GM23338 (cell line): ENCODE results near the gene SQSTM1. TPM values are rescaled to one million over a fixed set of nuclear protein-coding genes. Genes with fewer than 3 reads are reported as not detected.

Experiments used
- ATAC-seq: fragments of 200-7000 bp; cut with Tn5 transposase; 3 replicates; pipeline ENCODE4 v1.9.1; 2020
- DNase-seq: peaks from one replicate; pipeline ENCODE4 v3.0.0-alpha.2; 2015; ENCODE audit warnings: low spot score
- H2AFZ ChIP-seq: fragments of 200-600 bp; sonication (generic); 2 replicates; pipeline ENCODE4 v1.8.0; 2016; ENCODE audit warnings: antibody characterized with exemption, mild to moderate bottlenecking, moderate library complexity
- H3F3A ChIP-seq: fragments of 200-600 bp; sonication (generic); replicated peaks from 2 replicates; pipeline ENCODE4 v1.8.0; 2017; ENCODE audit warnings: antibody characterized with exemption, mixed run types, low read depth
- H3K27ac ChIP-seq: fragments of 200-600 bp; sonication (generic); 2 replicates; pipeline ENCODE4 v1.6.1; 2016; ENCODE audit warnings: low read depth
- H3K27me3 ChIP-seq: fragments of 200-600 bp; sonication (generic); 2 replicates; pipeline ENCODE4 v1.8.0; 2016; ENCODE audit warnings: mild to moderate bottlenecking, mixed run types, moderate library complexity; ENCODE audit not compliant: insufficient read depth
- H3K36me3 ChIP-seq: fragments of 200-600 bp; sonication (generic); 2 replicates; pipeline ENCODE4 v1.8.0; 2016; ENCODE audit warnings: mild to moderate bottlenecking; ENCODE audit not compliant: insufficient read depth
- H3K4me1 ChIP-seq: fragments of 200-600 bp; sonication (generic); 2 replicates; pipeline ENCODE4 v1.8.0; 2016; ENCODE audit warnings: mild to moderate bottlenecking, moderate library complexity; ENCODE audit not compliant: insufficient read depth
- H3K4me2 ChIP-seq: fragments of 200-600 bp; sonication (generic); 2 replicates; pipeline ENCODE4 v1.7.1; 2017; ENCODE audit warnings: mixed run types
- H3K4me3 ChIP-seq: fragments of 200-600 bp; sonication (generic); 2 replicates; pipeline ENCODE4 v1.6.1; 2016; ENCODE audit warnings: mixed run types
- H3K79me2 ChIP-seq: fragments of 200-600 bp; sonication (generic); replicated peaks from 2 replicates; pipeline ENCODE4 v1.8.0; 2017; ENCODE audit warnings: mild to moderate bottlenecking; ENCODE audit not compliant: insufficient read depth
- H3K9me2 ChIP-seq: fragments of 200-600 bp; sonication (generic); 2 replicates; pipeline ENCODE4 v1.8.0; 2017; ENCODE audit not compliant: insufficient read depth
- H4K20me1 ChIP-seq: fragments of 200-600 bp; sonication (generic); replicated peaks from 2 replicates; pipeline ENCODE4 v1.8.0; 2017; ENCODE audit warnings: mild to moderate bottlenecking; ENCODE audit not compliant: insufficient read depth
- H3K27ac Mint-ChIP-seq: 2 replicates; pipeline ENCODE4 v1.8.0; 2020; ENCODE audit warnings: inconsistent platforms, mild to moderate bottlenecking, moderate library complexity, mixed read lengths
- H3K27me3 Mint-ChIP-seq: 3 replicates; pipeline ENCODE4 v1.8.0; 2022; ENCODE audit warnings: low read depth, mild to moderate bottlenecking, moderate library complexity, mixed read lengths, inconsistent platforms; ENCODE audit not compliant: insufficient read depth, poor library complexity
- H3K36me3 Mint-ChIP-seq: 3 replicates; pipeline ENCODE4 v1.8.0; 2021; ENCODE audit warnings: low read depth, mild to moderate bottlenecking, inconsistent platforms, moderate library complexity, mixed read lengths
- H3K4me1 Mint-ChIP-seq: 3 replicates; pipeline ENCODE4 v1.8.0; 2020; ENCODE audit warnings: mild to moderate bottlenecking, inconsistent platforms, mixed read lengths
- H3K4me3 Mint-ChIP-seq: 3 replicates; pipeline ENCODE4 v1.8.0; 2021; ENCODE audit warnings: moderate library complexity, mild to moderate bottlenecking, inconsistent platforms, mixed read lengths
- H3K9me3 Mint-ChIP-seq: 3 replicates; pipeline ENCODE4 v1.8.0; 2020; ENCODE audit warnings: moderate library complexity, mild to moderate bottlenecking, inconsistent platforms, mixed read lengths
- CREB1 ChIP-seq: fragments of 250-450 bp; sonication (Bioruptor Pico); IDR thresholded peaks from 2 replicates; pipeline ENCODE4 v1.5.0; 2020; ENCODE audit warnings: low read depth, mild to moderate bottlenecking, moderate library complexity
- CTCF ChIP-seq, 2 experiments: fragments of 200-600 bp in 1 of 2; sonication (generic) in 1 of 2; conservative IDR thresholded peaks; 2 replicates each; pipeline versions ENCODE4 v1.5.1 to v1.6.1; 2016 to 2017; ENCODE audit warnings: antibody characterized with exemption in 2 of 2, low read depth in 2 of 2, mild to moderate bottlenecking in 2 of 2, moderate library complexity in 1 of 2
- ETS1 ChIP-seq: IDR thresholded peaks from 2 replicates; pipeline ENCODE4 v1.6.1; 2016; ENCODE audit warnings: antibody characterized with exemption
- EZH2phosphoT487 ChIP-seq: fragments of 200-600 bp; sonication (generic); IDR thresholded peaks from one replicate; pipeline ENCODE4 v1.8.1; 2018; ENCODE audit warnings: antibody characterized with exemption; ENCODE audit not compliant: unreplicated experiment
- polyA plus RNA-seq: library from polyadenylated mRNA; unstranded; fragments of >200 nt; fragmentation: Nextera tagmentation; extraction: Ambion mirVana; gene quantifications from 2 replicates; pipeline ENCODE4 v1.2.1, GENCODE V29; 2016
- total RNA-seq: library from RNA; depleted of rRNA; stranded (reverse); fragments of >200 nt; shearing (Covaris generic); gene quantifications from 2 replicates; pipeline ENCODE4 v1.2.3, GENCODE V29; 2014
- TF ChIP-seq, protein P1 (sequence below): fragments of 250-450 bp; sonication (Bioruptor Pico); IDR thresholded peaks from 2 replicates; pipeline ENCODE4 v1.5.0; 2020; ENCODE audit warnings: mild to moderate bottlenecking, moderate library complexity

Gene SQSTM1
- total and polyA plus RNA-seq, 2 experiments from 2014 or later: 58.0 to 92.6 TPM

DNA sequence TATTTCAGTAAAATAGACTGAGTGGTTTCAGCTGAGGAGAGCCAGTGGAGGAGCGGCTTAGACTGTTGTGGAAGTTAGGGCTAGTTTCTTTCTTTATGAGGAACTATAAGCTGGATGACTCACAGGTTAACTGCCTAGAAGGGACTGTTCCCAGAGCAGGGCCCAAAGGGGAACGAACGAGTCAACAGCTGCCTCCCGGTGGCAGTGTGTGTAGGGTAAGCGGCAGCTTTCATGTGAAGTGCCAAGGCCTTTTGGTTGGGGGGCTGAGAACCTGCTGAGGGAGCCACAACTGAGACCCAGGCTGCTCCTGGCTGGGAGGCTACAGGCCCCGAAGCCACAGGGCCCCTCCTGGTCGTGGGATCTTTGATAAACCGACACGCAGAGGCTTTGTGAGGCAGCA, 7.0 kb downstream of the SQSTM1 start:
- TF ChIP-seq CTCF (conservative IDR thresholded peaks at IDR 0.05; ENCODE audit: low read depth in 2 of 2): peak in 1 of 2 experiments; percentile 40; a peak in 2 of 4 replicates
- TF ChIP-seq ETS1: no peak
- H3K36me3 ChIP-seq: peaks cover 32% of the 10 kb centered on the region
- H3K9me3 Mint-ChIP-seq: peaks cover 4% of the 10 kb centered on the region; the same call in 2 of the 3 replicates
- no peaks in the 10 kb centered on the region for H3K27me3 ChIP-seq
- H3K27me3 Mint-ChIP-seq: peaks cover 18% of the 10 kb centered on the region
- H3K27ac ChIP-seq: peak overlapping the region; percentile 78; the same call in 1 of the 2 replicates
- no peak overlapping the region for H3K4me2 ChIP-seq
- ATAC-seq (peak; percentile 51), DNase-seq (peak; percentile 41)
- peaks cover 27% of the 10 kb centered on the region for H4K20me1 ChIP-seq
- H3K79me2 ChIP-seq: peaks cover 5% of the 10 kb centered on the region
- H3F3A ChIP-seq: peaks cover 22% of the 10 kb centered on the region
- peaks cover 27% of the 10 kb centered on the region for H3K4me1 ChIP-seq
- peaks cover 100% of the 10 kb centered on the region for H3K36me3 Mint-ChIP-seq
- H3K4me3 Mint-ChIP-seq: peak overlapping the region; percentile 19; the same call in 1 of the 3 replicates
- no peak overlapping the region for H2AFZ ChIP-seq
- peaks cover 30% of the 10 kb centered on the region for H3K4me1 Mint-ChIP-seq
- no peaks in the 10 kb centered on the region for H3K9me2 ChIP-seq
- peak overlapping the region; percentile 39; the same call in 1 of the 2 replicates for H3K27ac Mint-ChIP-seq
- no peak overlapping the region for H3K4me3 ChIP-seq

GRCh38 chr5:179828756-179829421, 8.2 kb downstream of the SQSTM1 start:
- ATAC-seq: peak; percentile 39
- DNase-seq: no peak
- H3K4me1 Mint-ChIP-seq: peaks cover 24% of the 10 kb centered on the region
- H3K4me3 Mint-ChIP-seq: peak overlapping the region; percentile 35; the same call in 1 of the 3 replicates
- H3K9me3 Mint-ChIP-seq: peaks cover 4% of the 10 kb centered on the region; the same call in 2 of the 3 replicates
- peaks cover 20% of the 10 kb centered on the region for H3K27me3 Mint-ChIP-seq
- peaks cover 23% of the 10 kb centered on the region for H3K4me1 ChIP-seq
- H3K9me2 ChIP-seq: no peaks in the 10 kb centered on the region
- peak overlapping the region; percentile 54; the same call in 1 of the 2 replicates for H3K4me2 ChIP-seq
- no peaks in the 10 kb centered on the region for H3K79me2 ChIP-seq
- peaks cover 41% of the 10 kb centered on the region for H3K36me3 ChIP-seq
- peak overlapping the region; percentile 78 for H3K27ac Mint-ChIP-seq
- peak overlapping the region; percentile 57 for H3K27ac ChIP-seq
- H3K27me3 ChIP-seq: no peaks in the 10 kb centered on the region
- H2AFZ ChIP-seq: no peak overlapping the region
- H3K4me3 ChIP-seq: no peak overlapping the region
- H3F3A ChIP-seq: peaks cover 26% of the 10 kb centered on the region
- H3K36me3 Mint-ChIP-seq: peaks cover 100% of the 10 kb centered on the region
- peaks cover 24% of the 10 kb centered on the region for H4K20me1 ChIP-seq
- TF ChIP-seq ETS1: no peak
- TF ChIP-seq CTCF (conservative IDR thresholded peaks at IDR 0.05; ENCODE audit: low read depth in 2 of 2): no peak
- TF ChIP-seq CREB1 (CRISPR knock-in tag): no peak
- TF ChIP-seq EZH2phosphoT487: no peak
- TF ChIP-seq, protein P1, sequence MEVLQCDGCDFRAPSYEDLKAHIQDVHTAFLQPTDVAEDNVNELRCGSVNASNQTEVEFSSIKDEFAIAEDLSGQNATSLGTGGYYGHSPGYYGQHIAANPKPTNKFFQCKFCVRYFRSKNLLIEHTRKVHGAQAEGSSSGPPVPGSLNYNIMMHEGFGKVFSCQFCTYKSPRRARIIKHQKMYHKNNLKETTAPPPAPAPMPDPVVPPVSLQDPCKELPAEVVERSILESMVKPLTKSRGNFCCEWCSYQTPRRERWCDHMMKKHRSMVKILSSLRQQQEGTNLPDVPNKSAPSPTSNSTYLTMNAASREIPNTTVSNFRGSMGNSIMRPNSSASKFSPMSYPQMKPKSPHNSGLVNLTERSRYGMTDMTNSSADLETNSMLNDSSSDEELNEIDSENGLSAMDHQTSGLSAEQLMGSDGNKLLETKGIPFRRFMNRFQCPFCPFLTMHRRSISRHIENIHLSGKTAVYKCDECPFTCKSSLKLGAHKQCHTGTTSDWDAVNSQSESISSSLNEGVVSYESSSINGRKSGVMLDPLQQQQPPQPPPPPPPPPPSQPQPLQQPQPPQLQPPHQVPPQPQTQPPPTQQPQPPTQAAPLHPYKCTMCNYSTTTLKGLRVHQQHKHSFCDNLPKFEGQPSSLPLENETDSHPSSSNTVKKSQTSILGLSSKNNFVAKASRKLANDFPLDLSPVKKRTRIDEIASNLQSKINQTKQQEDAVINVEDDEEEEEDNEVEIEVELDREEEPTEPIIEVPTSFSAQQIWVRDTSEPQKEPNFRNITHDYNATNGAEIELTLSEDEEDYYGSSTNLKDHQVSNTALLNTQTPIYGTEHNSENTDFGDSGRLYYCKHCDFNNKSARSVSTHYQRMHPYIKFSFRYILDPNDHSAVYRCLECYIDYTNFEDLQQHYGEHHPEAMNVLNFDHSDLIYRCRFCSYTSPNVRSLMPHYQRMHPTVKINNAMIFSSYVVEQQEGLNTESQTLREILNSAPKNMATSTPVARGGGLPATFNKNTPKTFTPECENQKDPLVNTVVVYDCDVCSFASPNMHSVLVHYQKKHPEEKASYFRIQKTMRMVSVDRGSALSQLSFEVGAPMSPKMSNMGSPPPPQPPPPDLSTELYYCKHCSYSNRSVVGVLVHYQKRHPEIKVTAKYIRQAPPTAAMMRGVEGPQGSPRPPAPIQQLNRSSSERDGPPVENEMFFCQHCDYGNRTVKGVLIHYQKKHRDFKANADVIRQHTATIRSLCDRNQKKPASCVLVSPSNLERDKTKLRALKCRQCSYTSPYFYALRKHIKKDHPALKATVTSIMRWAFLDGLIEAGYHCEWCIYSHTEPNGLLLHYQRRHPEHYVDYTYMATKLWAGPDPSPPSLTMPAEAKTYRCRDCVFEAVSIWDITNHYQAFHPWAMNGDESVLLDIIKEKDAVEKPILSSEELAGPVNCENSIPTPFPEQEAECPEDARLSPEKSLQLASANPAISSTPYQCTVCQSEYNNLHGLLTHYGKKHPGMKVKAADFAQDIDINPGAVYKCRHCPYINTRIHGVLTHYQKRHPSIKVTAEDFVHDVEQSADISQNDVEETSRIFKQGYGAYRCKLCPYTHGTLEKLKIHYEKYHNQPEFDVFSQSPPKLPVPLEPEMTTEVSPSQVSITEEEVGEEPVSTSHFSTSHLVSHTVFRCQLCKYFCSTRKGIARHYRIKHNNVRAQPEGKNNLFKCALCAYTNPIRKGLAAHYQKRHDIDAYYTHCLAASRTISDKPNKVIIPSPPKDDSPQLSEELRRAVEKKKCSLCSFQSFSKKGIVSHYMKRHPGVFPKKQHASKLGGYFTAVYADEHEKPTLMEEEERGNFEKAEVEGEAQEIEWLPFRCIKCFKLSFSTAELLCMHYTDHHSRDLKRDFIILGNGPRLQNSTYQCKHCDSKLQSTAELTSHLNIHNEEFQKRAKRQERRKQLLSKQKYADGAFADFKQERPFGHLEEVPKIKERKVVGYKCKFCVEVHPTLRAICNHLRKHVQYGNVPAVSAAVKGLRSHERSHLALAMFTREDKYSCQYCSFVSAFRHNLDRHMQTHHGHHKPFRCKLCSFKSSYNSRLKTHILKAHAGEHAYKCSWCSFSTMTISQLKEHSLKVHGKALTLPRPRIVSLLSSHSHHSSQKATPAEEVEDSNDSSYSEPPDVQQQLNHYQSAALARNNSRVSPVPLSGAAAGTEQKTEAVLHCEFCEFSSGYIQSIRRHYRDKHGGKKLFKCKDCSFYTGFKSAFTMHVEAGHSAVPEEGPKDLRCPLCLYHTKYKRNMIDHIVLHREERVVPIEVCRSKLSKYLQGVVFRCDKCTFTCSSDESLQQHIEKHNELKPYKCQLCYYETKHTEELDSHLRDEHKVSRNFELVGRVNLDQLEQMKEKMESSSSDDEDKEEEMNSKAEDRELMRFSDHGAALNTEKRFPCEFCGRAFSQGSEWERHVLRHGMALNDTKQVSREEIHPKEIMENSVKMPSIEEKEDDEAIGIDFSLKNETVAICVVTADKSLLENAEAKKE (CRISPR knock-in tag): no peak
